Thyroid gland (tissue), 4 donors: Measurements from ENCODE around the gene ING1.

Source experiments
- CTCF ChIP-seq, 6 experiments: fragments of 200-600 bp in 3 of 6; fragments of 450-650 bp in 3 of 6; sonication (generic) in 3 of 6; IDR thresholded peaks; one replicate each; pipeline ENCODE4 v1.5.1; 2016 to 2019; ENCODE audit warnings: antibody characterized with exemption in 6 of 6, mild to moderate bottlenecking in 2 of 6, inconsistent platforms in 1 of 6, moderate library complexity in 1 of 6
- POLR2A ChIP-seq, 2 donors: fragments of 450-650 bp; IDR thresholded peaks; one replicate each; pipeline ENCODE4 v1.6.1; 2017; ENCODE audit warnings: antibody characterized with exemption in 2 of 2, mild to moderate bottlenecking in 2 of 2, moderate library complexity in 1 of 2

GRCh38 chr13:110759710-110760109 lies 46.2 kb downstream of the ING1 start:
- TF ChIP-seq POLR2A (IDR thresholded peaks at IDR 0.05) = no peak
- TF ChIP-seq CTCF (IDR thresholded peaks at IDR 0.05) = no peak
